Measurements from ENCODE around the gene SFTPA1. TPM values are rescaled to one million over a fixed set of nuclear protein-coding genes. Genes with fewer than 3 reads are reported as not detected.
"Not testable (repeated sequence)": the region's sequence is repeated elsewhere in the genome, so short reads cannot be mapped to it uniquely, and the experiment has no call there.

SFTPA1 gene
- total and polyA plus RNA-seq, 10 of the 15 experiments (the other 5 are each of a cell fraction or from before 2014, with no cell fraction given), result 3.7 TPM; not detected in 9

GRCh38 chr10:79588800-79589199 is 21.9 kb upstream of the SFTPA1 start (continued):
- TF ChIP-seq PKNOX1 (IDR thresholded peaks at IDR 0.05), result no peak
- no peak for TF ChIP-seq CEBPB (IDR thresholded peaks at IDR 0.05; ENCODE audit: borderline replicate concordance in 1 of 2, low read depth in 2 of 2, low read length in 2 of 2)
- TF ChIP-seq FOXM1 (IDR thresholded peaks at IDR 0.05; ENCODE audit: low read depth, low read length), result no peak
- TF ChIP-seq SUPT20H (IDR thresholded peaks at IDR 0.05; ENCODE audit: borderline replicate concordance, control insufficient read depth, low read depth, low read length), result no peak

GRCh38 chr10:79593377-79593776 is 17.4 kb upstream of the SFTPA1 start:
- Histone ChIP-seq H3K4me3 (no peak overlapping the region), H3K27me3 (replicated peaks in 1 of 2; ENCODE audit: control insufficient read depth in 2 of 2, insufficient read depth in 2 of 2, low read length in 1 of 2) (no peaks in the 10 kb centered on the region; a peak in 1 of 4 replicates), H4K20me1 (ENCODE audit: control insufficient read depth, insufficient read depth) (no peaks in the 10 kb centered on the region), H3K36me3 (ENCODE audit: control insufficient read depth in 2 of 2, insufficient read depth in 2 of 2, low read length in 1 of 2) (no peaks in the 10 kb centered on the region), H3K9me3 (replicated peaks; ENCODE audit: control insufficient read depth, insufficient read depth, low read length) (peaks cover 3% of the 10 kb centered on the region; the same call in 1 of the 3 replicates), H2AFZ (ENCODE audit: control insufficient read depth, low read depth, low read length) (no peak overlapping the region), H3K4me1 (ENCODE audit: control insufficient read depth, insufficient read depth, low read length) (no peaks in the 10 kb centered on the region), H3K4me2 (ENCODE audit: control insufficient read depth, insufficient read depth) (no peak overlapping the region), H3K27ac (ENCODE audit: control insufficient read depth, insufficient read depth) (no peak overlapping the region), H3K79me2 (ENCODE audit: control insufficient read depth, insufficient read depth, low read length) (no peaks in the 10 kb centered on the region), H3K9ac (ENCODE audit: control insufficient read depth, insufficient read depth, low read length) (no peak overlapping the region)
- no peak for ATAC-seq
- TF ChIP-seq MEF2B (IDR thresholded peaks at IDR 0.05; ENCODE audit: partially characterized antibody, poor library complexity, severe bottlenecking) (no peak), MTA2 (IDR thresholded peaks at IDR 0.05; ENCODE audit: low read depth) (no peak), TCF3 (IDR thresholded peaks at IDR 0.05; ENCODE audit: borderline replicate concordance, insufficient read depth, low read depth, low read length) (no peak)
- in situ Hi-C loops (cut with MboI), result no loop called here
- no peak for DNase-seq (ENCODE audit: low read depth, low spot score)
- ChIA-PET POLR2A (no interaction called here), SMC1A (ENCODE audit: uncharacterized antibody, unreplicated experiment) (no interaction called here), CTCF (no interaction called here), RAD21 (ENCODE audit: unreplicated experiment) (no interaction called here)
- no TSS peak for BruUV-seq (replicated peaks)
- WGBS (ENCODE audit: insufficient coverage, insufficient replicate concordance, low lambda C conversion rate, missing lambda C conversion rate), result 0% methylated on average over 1 of the region's 1 CpG
- intact Hi-C loops (cut with micrococcal nuclease; ENCODE audit: unreplicated experiment), result no loop called here
- no peak for FAIRE-seq

GRCh38 chr10:79594565-79594964 is 16.2 kb upstream of the SFTPA1 start:
- H4K20me1 ChIP-seq (ENCODE audit: control insufficient read depth, insufficient read depth); FAIRE-seq; H3K4me1 ChIP-seq (ENCODE audit: control insufficient read depth, insufficient read depth, low read length); H3K27ac ChIP-seq (ENCODE audit: control insufficient read depth, insufficient read depth); H3K9me3 ChIP-seq (replicated peaks; ENCODE audit: control insufficient read depth, insufficient read depth, low read length); H3K79me2 ChIP-seq (ENCODE audit: control insufficient read depth, insufficient read depth, low read length); in situ Hi-C loops (cut with MboI); H2AFZ ChIP-seq (ENCODE audit: control insufficient read depth, low read depth, low read length); H3K4me3 ChIP-seq; POLR2A ChIA-PET; CTCF ChIA-PET; H3K36me3 ChIP-seq (ENCODE audit: control insufficient read depth in 2 of 2, insufficient read depth in 2 of 2, low read length in 1 of 2); intact Hi-C loops (cut with micrococcal nuclease; ENCODE audit: unreplicated experiment); ATAC-seq; H3K4me2 ChIP-seq (ENCODE audit: control insufficient read depth, insufficient read depth); H3K27me3 ChIP-seq (replicated peaks in 1 of 2; ENCODE audit: control insufficient read depth in 2 of 2, insufficient read depth in 2 of 2, low read length in 1 of 2); DNase-seq (ENCODE audit: low read depth, low spot score); RAD21 ChIA-PET (ENCODE audit: unreplicated experiment); SMC1A ChIA-PET (ENCODE audit: uncharacterized antibody, unreplicated experiment); H3K9ac ChIP-seq (ENCODE audit: control insufficient read depth, insufficient read depth, low read length); BruUV-seq (replicated peaks): not testable (repeated sequence)
- WGBS (ENCODE audit: insufficient coverage, insufficient replicate concordance, low lambda C conversion rate, missing lambda C conversion rate), result 8% methylated on average over 3 of the region's 3 CpGs
